SU-DHL-6 (cell line): ENCODE measurements around the gene OBSCN.

Experiments used
- H2AFZ ChIP-seq: fragments of 200-600 bp; sonication (generic); 2 replicates; pipeline ENCODE4 v1.6.1; 2014; ENCODE audit warnings: low read depth, mild to moderate bottlenecking, moderate library complexity, mixed read lengths, antibody characterized with exemption, low read length; ENCODE audit not compliant: severe bottlenecking
- H3F3A ChIP-seq: fragments of 200-600 bp; shearing (Covaris generic); 2 replicates; pipeline ENCODE4 v1.6.0; 2016; ENCODE audit warnings: antibody characterized with exemption, mild to moderate bottlenecking; ENCODE audit not compliant: insufficient read depth
- H3K27ac ChIP-seq: fragments of 200-600 bp; sonication (generic); 2 replicates; pipeline ENCODE4 v1.5.1; 2016; ENCODE audit warnings: low read depth, mild to moderate bottlenecking, low read length, moderate library complexity, mixed read lengths
- H3K27me3 ChIP-seq: fragments of 200-600 bp; sonication (generic), shearing (Covaris generic); 2 replicates; pipeline ENCODE4 v1.6.0; 2014; ENCODE audit warnings: mild to moderate bottlenecking, low read length
- H3K36me3 ChIP-seq: fragments of 200-600 bp; sonication (generic); 2 replicates; pipeline ENCODE4 v1.6.1; 2014; ENCODE audit warnings: mild to moderate bottlenecking, low read length, mixed read lengths
- H3K4me2 ChIP-seq: fragments of 300-600, 200-600 bp; shearing (Covaris generic), sonication (generic); 2 replicates; pipeline ENCODE4 v1.6.0; 2014; ENCODE audit warnings: low read length, low read depth, mild to moderate bottlenecking; ENCODE audit not compliant: poor library complexity, severe bottlenecking
- H3K4me3 ChIP-seq: fragments of 200-600 bp; sonication (generic); 2 replicates; pipeline ENCODE4 v1.5.1; 2014; ENCODE audit warnings: antibody characterized with exemption, low read length, mild to moderate bottlenecking, mixed read lengths; ENCODE audit not compliant: insufficient read depth, poor library complexity, severe bottlenecking
- H3K79me2 ChIP-seq: fragments of 200-600 bp; sonication (generic); 2 replicates; pipeline ENCODE4 v1.6.1; 2014; ENCODE audit warnings: mild to moderate bottlenecking, low read length, moderate library complexity; ENCODE audit not compliant: insufficient read depth
- H3K9ac ChIP-seq: fragments of 200-600 bp; sonication (generic); 2 replicates; pipeline ENCODE4 v1.7.0; 2014; ENCODE audit warnings: mild to moderate bottlenecking, low read length
- H3K9me2 ChIP-seq: fragments of 200-600 bp; sonication (generic); replicated peaks from 2 replicates; pipeline ENCODE4 v1.6.1; 2014; ENCODE audit warnings: low read length; ENCODE audit not compliant: insufficient read depth
- H3K9me3 ChIP-seq: fragments of 200-600 bp; sonication (generic); 2 replicates; pipeline ENCODE4 v1.6.1; 2014; ENCODE audit warnings: low read length, mixed read lengths; ENCODE audit not compliant: insufficient read depth
- H4K20me1 ChIP-seq: fragments of 200-600 bp; sonication (generic); 2 replicates; pipeline ENCODE4 v1.6.1; 2014; ENCODE audit warnings: low read depth, mild to moderate bottlenecking, antibody characterized with exemption, low read length, moderate library complexity, mixed read lengths
- EZH2phosphoT487 ChIP-seq: fragments of 200-600 bp; sonication (generic), shearing (Covaris generic); conservative IDR thresholded peaks from 2 replicates; pipeline ENCODE4 v1.6.1; 2018; ENCODE audit warnings: mild to moderate bottlenecking, antibody characterized with exemption, low read length, moderate library complexity, mixed read lengths
- TF ChIP-seq, protein P1 (sequence below): fragments of 200-600 bp; sonication (generic); IDR thresholded peaks from one replicate; pipeline ENCODE4 v1.5.1; 2017; ENCODE audit warnings: antibody characterized with exemption, mild to moderate bottlenecking, low read length, moderate library complexity; ENCODE audit not compliant: insufficient read depth, poor library complexity, severe bottlenecking

The OBSCN gene

DNA sequence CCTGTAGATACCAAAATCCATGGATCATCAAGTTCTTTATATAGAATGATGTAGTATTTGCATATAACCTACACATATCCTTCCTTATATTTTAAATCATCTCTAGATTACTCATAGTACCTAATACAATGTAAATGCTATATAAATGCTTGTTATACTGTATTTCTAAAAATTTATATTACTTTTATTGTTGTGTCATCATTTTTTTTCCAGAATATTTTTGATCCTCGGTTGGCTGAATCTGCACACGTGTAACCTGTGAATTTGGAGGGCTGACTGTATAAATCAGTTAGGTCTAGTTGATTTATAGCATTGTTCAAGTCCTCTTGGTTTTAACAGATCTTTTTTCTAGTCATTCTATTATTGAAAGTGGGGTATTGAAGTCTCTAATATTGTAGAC is 23.3 kb downstream of the OBSCN start:
- H3K9ac ChIP-seq = no peak overlapping the region
- no peaks in the 10 kb centered on the region for H4K20me1 ChIP-seq
- H3K79me2 ChIP-seq = no peaks in the 10 kb centered on the region
- H2AFZ ChIP-seq = no peak overlapping the region
- no peaks in the 10 kb centered on the region for H3K9me3 ChIP-seq
- no peak overlapping the region for H3K27ac ChIP-seq
- TF ChIP-seq EZH2phosphoT487 = no peak
- TF ChIP-seq, protein P1, sequence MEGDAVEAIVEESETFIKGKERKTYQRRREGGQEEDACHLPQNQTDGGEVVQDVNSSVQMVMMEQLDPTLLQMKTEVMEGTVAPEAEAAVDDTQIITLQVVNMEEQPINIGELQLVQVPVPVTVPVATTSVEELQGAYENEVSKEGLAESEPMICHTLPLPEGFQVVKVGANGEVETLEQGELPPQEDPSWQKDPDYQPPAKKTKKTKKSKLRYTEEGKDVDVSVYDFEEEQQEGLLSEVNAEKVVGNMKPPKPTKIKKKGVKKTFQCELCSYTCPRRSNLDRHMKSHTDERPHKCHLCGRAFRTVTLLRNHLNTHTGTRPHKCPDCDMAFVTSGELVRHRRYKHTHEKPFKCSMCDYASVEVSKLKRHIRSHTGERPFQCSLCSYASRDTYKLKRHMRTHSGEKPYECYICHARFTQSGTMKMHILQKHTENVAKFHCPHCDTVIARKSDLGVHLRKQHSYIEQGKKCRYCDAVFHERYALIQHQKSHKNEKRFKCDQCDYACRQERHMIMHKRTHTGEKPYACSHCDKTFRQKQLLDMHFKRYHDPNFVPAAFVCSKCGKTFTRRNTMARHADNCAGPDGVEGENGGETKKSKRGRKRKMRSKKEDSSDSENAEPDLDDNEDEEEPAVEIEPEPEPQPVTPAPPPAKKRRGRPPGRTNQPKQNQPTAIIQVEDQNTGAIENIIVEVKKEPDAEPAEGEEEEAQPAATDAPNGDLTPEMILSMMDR = no peak
- no peaks in the 10 kb centered on the region for H3K9me2 ChIP-seq
- no peak overlapping the region for H3K4me2 ChIP-seq
- no peaks in the 10 kb centered on the region for H3F3A ChIP-seq
- H3K4me3 ChIP-seq = no peak overlapping the region
- H3K27me3 ChIP-seq = no peaks in the 10 kb centered on the region
- H3K36me3 ChIP-seq = no peaks in the 10 kb centered on the region

DNA sequence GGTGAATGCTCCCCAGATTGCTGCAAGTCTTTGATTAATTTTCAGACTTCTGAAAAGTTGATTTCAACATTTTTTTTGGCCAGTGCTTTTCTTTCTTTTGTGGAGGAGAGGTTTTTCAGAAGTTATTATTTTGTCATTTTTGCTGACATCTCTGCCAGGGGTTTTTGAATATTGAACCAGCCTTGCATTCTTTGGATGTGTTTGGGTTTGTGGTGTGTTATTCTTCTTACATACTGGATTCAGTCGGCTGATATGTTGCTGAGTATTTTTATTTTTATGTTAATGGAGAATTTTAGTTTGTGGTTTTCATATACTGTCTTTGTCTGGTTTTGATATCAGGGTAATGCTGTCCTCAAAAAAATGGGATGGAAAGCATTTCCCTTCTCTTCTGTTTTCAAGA is 25.3 kb downstream of the OBSCN start:
- Histone ChIP-seq H3K9ac (no peak overlapping the region), H3K27ac (no peak overlapping the region), H3K36me3 (no peaks in the 10 kb centered on the region), H3K9me3 (no peaks in the 10 kb centered on the region), H3K4me3 (no peak overlapping the region), H2AFZ (no peak overlapping the region), H3K4me2 (no peak overlapping the region), H3F3A (no peaks in the 10 kb centered on the region), H3K9me2 (no peaks in the 10 kb centered on the region), H3K79me2 (no peaks in the 10 kb centered on the region), H3K27me3 (no peaks in the 10 kb centered on the region), H4K20me1 (no peaks in the 10 kb centered on the region)
- no peak for TF ChIP-seq EZH2phosphoT487
- TF ChIP-seq, protein P1 = no peak

DNA sequence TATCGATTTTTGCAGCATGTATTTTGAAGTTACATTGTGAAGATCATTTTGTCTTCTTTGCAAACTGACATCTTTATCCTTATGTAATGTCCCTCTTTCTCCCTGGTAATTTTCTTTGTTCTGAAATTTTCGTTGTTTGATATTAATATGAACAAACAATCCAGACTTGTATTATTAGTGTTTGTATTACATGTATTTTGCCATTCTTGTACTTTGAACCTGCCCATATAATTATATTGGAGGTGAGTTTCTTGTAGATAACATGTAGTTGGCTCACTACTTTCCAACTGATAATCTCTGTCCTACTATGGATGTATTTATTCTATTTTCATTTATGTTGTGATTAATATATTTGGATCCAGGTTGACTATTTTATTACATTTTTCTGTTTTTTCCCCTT is 27.1 kb downstream of the OBSCN start:
- Histone ChIP-seq H3K4me3 (no peak overlapping the region), H3K9me3 (no peaks in the 10 kb centered on the region), H3K79me2 (no peaks in the 10 kb centered on the region), H3K9me2 (no peaks in the 10 kb centered on the region), H3K36me3 (no peaks in the 10 kb centered on the region), H4K20me1 (no peaks in the 10 kb centered on the region), H3F3A (no peaks in the 10 kb centered on the region), H3K27ac (no peak overlapping the region), H3K4me2 (no peak overlapping the region), H3K9ac (no peak overlapping the region), H3K27me3 (no peaks in the 10 kb centered on the region), H2AFZ (no peak overlapping the region)
- TF ChIP-seq, protein P1 = no peak
- TF ChIP-seq EZH2phosphoT487 = no peak
